Fibroblast of the aortic adventitia (primary cell): Measurements from ENCODE around the gene RNF223. TPM values are rescaled to one million over a fixed set of nuclear protein-coding genes. Genes with fewer than 3 reads are reported as not detected.

ENCODE experiments used
- DNase-seq: peaks from one replicate; pipeline ENCODE4 v3.0.0-alpha.2; 2010; ENCODE audit warnings: low read depth
- H3K4me3 ChIP-seq: 2 replicates; pipeline ENCODE4 v1.5.1; 2011; ENCODE audit warnings: low read depth, mild to moderate bottlenecking, control low read depth, low read length, moderate library complexity
- CTCF ChIP-seq: IDR thresholded peaks from 2 replicates; pipeline ENCODE4 v1.5.1; 2011; ENCODE audit warnings: mild to moderate bottlenecking, low read length, control low read depth, inconsistent platforms; ENCODE audit not compliant: insufficient read depth
- total RNA-seq: library from RNA; depleted of rRNA; stranded (reverse); fragments of >200 nt; gene quantifications from 2 replicates; pipeline ENCODE4 v1.2.3, GENCODE V29; 2012; ENCODE audit warnings: low replicate concordance

Gene RNF223
- total RNA-seq, 1 donor = not detected

GRCh38 chr1:1089731-1090423 is 15.8 kb upstream of the RNF223 start:
- TF ChIP-seq CTCF = no peak
- DNase-seq = no peak
- no peak overlapping the region for H3K4me3 ChIP-seq

GRCh38 chr1:1088801-1089680 is 14.9 kb upstream of the RNF223 start:
- DNase-seq = no peak
- H3K4me3 ChIP-seq = no peak overlapping the region
- TF ChIP-seq CTCF = no peak

GRCh38 chr1:1088029-1088800 is 14.1 kb upstream of the RNF223 start:
- no peak for TF ChIP-seq CTCF
- H3K4me3 ChIP-seq = no peak overlapping the region
- DNase-seq = no peak

GRCh38 chr1:1087351-1088028 is 13.4 kb upstream of the RNF223 start:
- no peak overlapping the region for H3K4me3 ChIP-seq
- DNase-seq = no peak
- no peak for TF ChIP-seq CTCF

- TF ChIP-seq CTCF = no peak
- DNase-seq = no peak
- no peak overlapping the region for H3K4me3 ChIP-seq
Measured at GRCh38 chr1:1086911-1087341, 12.8 kb upstream of the RNF223 start.
